Sigmoid colon (tissue), 7 donors: Measurements from ENCODE around the gene NFKB2. TPM values are rescaled to one million over a fixed set of nuclear protein-coding genes. Genes with fewer than 3 reads are reported as not detected.
A peak's percentile ranks its signal among the peaks of the same experiment; 100 is the strongest.

ENCODE experiments used
- DNase-seq: peaks from one replicate; pipeline ENCODE4 v3.0.0-alpha.2; 2019
- H3K27ac ChIP-seq, 4 donors: fragments of 200-600 bp; sonication (generic); one replicate each; pipeline ENCODE4 v1.5.1; 2016 to 2019; ENCODE audit warnings: mild to moderate bottlenecking in 1 of 4
- H3K27me3 ChIP-seq, 3 donors: fragments of 200-600 bp; sonication (generic); one replicate each; pipeline ENCODE4 v1.5.1; 2019; ENCODE audit warnings: mild to moderate bottlenecking in 1 of 3
- H3K36me3 ChIP-seq, 4 donors: fragments of 200-600 bp; sonication (generic); one replicate each; pipeline ENCODE4 v1.5.1; 2016 to 2019
- H3K4me1 ChIP-seq, 4 donors: fragments of 200-600 bp; sonication (generic); one replicate each; pipeline ENCODE4 v1.5.1; 2017 to 2019
- H3K4me3 ChIP-seq, 4 donors: fragments of 200-600 bp; sonication (generic); one replicate each; pipeline ENCODE4 v1.5.1; 2017 to 2019; ENCODE audit warnings: mild to moderate bottlenecking in 2 of 4, moderate library complexity in 1 of 4
- H3K9me3 ChIP-seq, 4 donors: fragments of 200-600 bp in 3 of 4; sonication (generic) in 3 of 4; one replicate each; pipeline versions ENCODE4 v1.5.1 to v1.6.1; 2013 to 2019
- CTCF ChIP-seq, 4 experiments: fragments of 450-650 bp in 3 of 4; fragments of 200-600 bp in 1 of 4; IDR thresholded peaks; one replicate each; pipeline ENCODE4 v1.5.1; 2016 to 2019; ENCODE audit warnings: antibody characterized with exemption in 4 of 4, mild to moderate bottlenecking in 3 of 4, moderate library complexity in 2 of 4
- EP300 ChIP-seq, 4 donors: sonication (generic); formaldehyde crosslinking; IDR thresholded peaks; one replicate each; pipeline ENCODE4 v1.6.1; 2017; ENCODE audit warnings: antibody characterized with exemption in 4 of 4
- POLR2A ChIP-seq, 2 donors: fragments of 450-650 bp; IDR thresholded peaks; one replicate each; pipeline ENCODE4 v1.6.1; 2016; ENCODE audit warnings: antibody characterized with exemption in 2 of 2, mild to moderate bottlenecking in 2 of 2, moderate library complexity in 2 of 2
- POLR2AphosphoS5 ChIP-seq, 4 donors: sonication (generic); formaldehyde crosslinking; IDR thresholded peaks; one replicate each; pipeline ENCODE4 v1.6.1; 2017; ENCODE audit warnings: antibody characterized with exemption in 4 of 4
- WGBS, 2 donors: extraction: QIAGEN DNeasy Blood & Tissue Kit; methylation state at CpG; one replicate each; pipeline ENCODE4 v1.1.7; 2013; 5-methylcytosine and 5-hydroxymethylcytosine counted together
- intact Hi-C: fragments of 100-400 bp; cut with DNase I; formaldehyde crosslinking; loops from one replicate; pipeline ENCODE4 v1.15.1; 2023
- polyA plus RNA-seq, 3 donors: library from polyadenylated mRNA; stranded (reverse); fragments of 200-250 nt; gene quantifications; one replicate each; pipeline ENCODE4 v1.2.3, GENCODE V29; 2013
- total RNA-seq, 4 donors: library from RNA; depleted of rRNA; stranded (reverse); fragments of >200 nt; gene quantifications; one replicate each; pipeline ENCODE4 v1.1.0, GENCODE V29; 2016
- donor health status: healthy with polysubstance abuse.
- donor health status: Bipolar disorder and iron deficiency.
- donor health status: healthy.

Gene NFKB2
- total and polyA plus RNA-seq, 7 donors: 5.4 to 41.5 (median 31.6) TPM

DNA sequence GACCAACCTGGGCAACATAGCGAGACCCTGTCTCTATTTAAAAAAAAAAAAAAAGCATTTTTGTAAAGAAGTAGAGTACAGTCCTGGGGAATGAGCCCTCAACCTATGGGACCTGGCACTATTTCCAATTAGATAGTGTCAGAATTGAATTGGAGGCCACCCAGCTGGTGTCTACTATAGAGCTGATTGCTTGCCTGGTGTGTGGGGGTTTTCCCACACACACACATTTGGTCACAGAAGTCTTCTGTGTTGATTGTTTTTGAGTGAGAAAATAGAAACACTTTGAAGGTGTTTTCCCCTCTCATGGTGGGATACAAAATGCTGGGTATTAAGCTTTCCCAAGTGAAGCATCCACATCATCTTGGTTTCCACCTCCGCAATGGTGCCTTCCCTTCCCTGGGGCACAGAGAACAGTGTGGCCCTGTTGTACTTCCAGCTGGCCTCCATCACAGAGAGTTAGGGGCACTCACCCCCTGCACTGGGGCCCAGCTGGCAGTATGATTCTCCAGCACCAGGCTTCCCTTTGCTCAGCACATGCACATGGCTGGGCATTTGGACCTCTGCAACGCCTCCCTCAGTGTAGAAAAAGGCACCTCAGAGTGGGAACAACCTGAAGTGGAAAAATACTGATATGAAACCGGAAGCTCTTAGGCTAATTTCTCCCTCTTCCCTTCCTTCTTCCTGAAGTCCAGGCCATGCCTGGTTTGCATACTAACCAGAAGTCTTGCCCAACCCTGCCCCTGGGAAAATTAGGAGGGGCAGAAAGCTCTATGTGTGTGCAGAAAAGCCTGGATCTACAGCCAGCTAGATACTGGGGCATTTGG lies 10.7 kb upstream of the NFKB2 start:
- no peak overlapping the region for H3K4me3 ChIP-seq
- DNase-seq: no peak
- TF ChIP-seq POLR2A (IDR thresholded peaks at IDR 0.05): no peak
- TF ChIP-seq POLR2AphosphoS5 (IDR thresholded peaks at IDR 0.05): no peak
- TF ChIP-seq CTCF (IDR thresholded peaks at IDR 0.05): no peak
- TF ChIP-seq EP300 (IDR thresholded peaks at IDR 0.05): no peak
- 62 to 71% methylated on average over 4 of the region's 4 CpGs for WGBS, 2 donors
- no peak overlapping the region for H3K27ac ChIP-seq
- H3K27me3 ChIP-seq: no peaks in the 10 kb centered on the region
- H3K9me3 ChIP-seq: no peaks in the 10 kb centered on the region
- peaks cover 9 to 37% (median 27%) of the 10 kb centered on the region in 4 donors for H3K36me3 ChIP-seq
- H3K4me1 ChIP-seq: peaks cover 0 to 4% (median 0%) of the 10 kb centered on the region in 4 donors
- intact Hi-C loops: no loop called here

GRCh38 chr10:102389894-102390293 lies 5.6 kb upstream of the NFKB2 start:
- Histone ChIP-seq H3K4me1 (peaks cover 0 to 16% (median 11%) of the 10 kb centered on the region in 4 donors), H3K27ac (no peak overlapping the region), H3K27me3 (no peaks in the 10 kb centered on the region), H3K9me3 (no peaks in the 10 kb centered on the region), H3K4me3 (no peak overlapping the region), H3K36me3 (no peaks in the 10 kb centered on the region)
- DNase-seq: no peak
- intact Hi-C loops: loop anchor here (5.0 to 10.0 kb wide), 3 partner anchors 112 to 255 kb away; partner anchors contain the start of genes ACTR1A, SUFU and TRIM8
- TF ChIP-seq CTCF (IDR thresholded peaks at IDR 0.05): no peak
- TF ChIP-seq POLR2AphosphoS5 (IDR thresholded peaks at IDR 0.05): no peak
- TF ChIP-seq EP300 (IDR thresholded peaks at IDR 0.05): no peak
- TF ChIP-seq POLR2A (IDR thresholded peaks at IDR 0.05): no peak
- 85 to 92% methylated on average over 3 of the region's 3 CpGs for WGBS, 2 donors

- TF ChIP-seq POLR2AphosphoS5 (IDR thresholded peaks at IDR 0.05): no peak
- no peak for TF ChIP-seq CTCF (IDR thresholded peaks at IDR 0.05)
- no peak for TF ChIP-seq POLR2A (IDR thresholded peaks at IDR 0.05)
- TF ChIP-seq EP300 (IDR thresholded peaks at IDR 0.05): no peak
- Histone ChIP-seq H3K4me1 (peaks cover 0 to 27% (median 26%) of the 10 kb centered on the region in 4 donors), H3K9me3 (no peaks in the 10 kb centered on the region), H3K36me3 (peaks cover 0 to 1% (median under 1%) of the 10 kb centered on the region in 4 donors), H3K27ac (no peak overlapping the region), H3K27me3 (no peaks in the 10 kb centered on the region), H3K4me3 (no peak overlapping the region)
- no peak for DNase-seq
- intact Hi-C loops: loop anchor here (5.0 to 10.0 kb wide), 3 partner anchors 110 to 252 kb away; partner anchors contain the start of genes ACTR1A, SUFU and TRIM8
- 79 to 91% methylated on average over 5 of the region's 5 CpGs for WGBS, 2 donors
Observed at GRCh38 chr10:102392306-102392705, 3.2 kb upstream of the NFKB2 start.

DNA sequence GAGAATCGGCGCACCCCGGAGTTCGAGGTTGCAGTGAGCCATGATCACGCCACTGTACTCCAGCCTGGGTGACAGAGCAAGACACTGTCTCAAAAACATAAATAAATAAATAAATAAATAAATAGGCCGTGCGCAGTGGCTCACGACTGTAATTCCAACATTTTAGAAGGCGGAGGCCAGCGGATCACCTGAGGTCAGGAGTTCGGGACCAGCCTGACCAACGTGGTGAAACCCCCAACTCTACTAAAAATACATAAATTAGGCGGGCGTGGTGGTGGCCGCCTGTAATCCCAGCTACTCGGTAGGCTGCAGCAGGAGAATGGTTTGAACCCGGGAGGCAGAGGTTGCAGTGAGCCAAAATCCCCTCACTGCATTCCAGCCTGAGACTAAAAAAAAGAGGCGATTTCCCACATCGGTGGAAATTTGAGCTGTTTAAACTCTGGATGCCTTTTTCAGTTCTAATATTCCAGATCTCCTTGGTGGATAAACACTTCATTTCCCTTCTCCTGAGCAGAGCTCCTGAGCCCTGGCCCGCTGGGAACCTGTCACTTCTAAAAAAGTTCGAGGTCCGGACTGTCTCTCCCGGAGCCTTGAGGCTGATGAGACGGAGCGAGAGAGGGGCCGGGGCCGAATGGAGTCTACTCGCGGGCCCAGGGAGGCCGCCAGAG lies 2.0 kb upstream of the NFKB2 start:
- H3K4me1 ChIP-seq: peaks cover 0 to 40% (median 38%) of the 10 kb centered on the region in 4 donors
- peak overlapping the region; percentile 61 to 76 (median 68) for H3K4me3 ChIP-seq
- peak in 2 of 4 experiments; percentile 97 to 98 for TF ChIP-seq CTCF (IDR thresholded peaks at IDR 0.05)
- TF ChIP-seq POLR2A (IDR thresholded peaks at IDR 0.05): no peak
- DNase-seq: no peak
- WGBS, 2 donors: 12 to 33% methylated on average over 30 of the region's 30 CpGs
- intact Hi-C loops: loop anchor here (1.0 to 10.0 kb wide), 6 partner anchors 29 to 273 kb away; partner anchors contain the start of genes ACTR1A, LDB1, SUFU and TRIM8
- H3K27ac ChIP-seq: peak overlapping the region; percentile 97 to 99 (median 98)
- peaks cover 0 to 14% (median 10%) of the 10 kb centered on the region in 4 donors for H3K36me3 ChIP-seq
- no peaks in the 10 kb centered on the region for H3K27me3 ChIP-seq
- no peaks in the 10 kb centered on the region for H3K9me3 ChIP-seq
